ENCODE data around the gene NNAT.

Gene NNAT

DNA sequence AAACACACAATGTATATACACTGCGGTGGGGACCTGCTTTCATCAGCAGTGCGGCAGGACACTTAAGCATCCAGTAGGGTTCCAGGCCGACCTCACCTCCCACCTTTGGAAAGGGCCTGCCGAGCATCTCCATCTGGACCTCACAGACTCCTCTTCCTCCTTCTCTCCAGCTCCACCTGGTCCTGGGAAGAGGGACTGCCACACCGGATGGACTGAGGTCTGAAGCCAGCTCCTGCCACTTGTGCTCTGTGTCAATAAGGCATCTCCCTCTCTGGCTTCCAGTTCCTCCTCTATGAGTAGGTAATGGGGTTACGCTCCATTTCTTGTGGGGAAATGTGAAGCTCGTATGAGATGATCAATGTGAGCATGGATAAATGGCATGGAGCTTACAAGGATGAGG lies 19.1 kb upstream of the NNAT start:
- DNase-seq (ENCODE audit: low spot score), result peak; percentile 77
- Histone ChIP-seq H3K4me1 (ENCODE audit: insufficient read depth, poor library complexity, severe bottlenecking) (peaks cover 7% of the 10 kb centered on the region), H3K4me3 (ENCODE audit: severe bottlenecking) (no peak overlapping the region), H3K27ac (ENCODE audit: poor library complexity, severe bottlenecking) (no peak overlapping the region), H3K36me3 (ENCODE audit: low read depth) (peaks cover 72% of the 10 kb centered on the region), H3K27me3 (ENCODE audit: insufficient read depth, poor library complexity, severe bottlenecking) (no peaks in the 10 kb centered on the region), H3K9me3 (ENCODE audit: severe bottlenecking) (no peaks in the 10 kb centered on the region)
- peak; percentile 17; the same call in 2 of the 3 replicates for ATAC-seq (ENCODE audit: low read depth)
- TF ChIP-seq CTCF (IDR thresholded peaks at IDR 0.05; ENCODE audit: poor library complexity, severe bottlenecking), result peak; percentile 28

GRCh38 chr20:37502654-37503053 lies 18.4 kb upstream of the NNAT start:
- Histone ChIP-seq H3K27me3 (ENCODE audit: insufficient read depth, poor library complexity, severe bottlenecking) (no peaks in the 10 kb centered on the region), H3K9me3 (ENCODE audit: severe bottlenecking) (no peaks in the 10 kb centered on the region), H3K4me3 (ENCODE audit: severe bottlenecking) (no peak overlapping the region), H3K36me3 (ENCODE audit: low read depth) (peaks cover 68% of the 10 kb centered on the region), H3K27ac (ENCODE audit: poor library complexity, severe bottlenecking) (no peak overlapping the region), H3K4me1 (ENCODE audit: insufficient read depth, poor library complexity, severe bottlenecking) (peaks cover 7% of the 10 kb centered on the region)
- DNase-seq (ENCODE audit: low spot score) (no peak), ATAC-seq (ENCODE audit: low read depth) (no peak)
- no peak for TF ChIP-seq CTCF (IDR thresholded peaks at IDR 0.05; ENCODE audit: poor library complexity, severe bottlenecking)

GRCh38 chr20:37503256-37503927 lies 17.7 kb upstream of the NNAT start:
- ATAC-seq (ENCODE audit: low read depth), result no peak; the same call in 2 of the 3 replicates
- Histone ChIP-seq H3K4me1 (ENCODE audit: insufficient read depth, poor library complexity, severe bottlenecking) (peaks cover 7% of the 10 kb centered on the region), H3K4me3 (ENCODE audit: severe bottlenecking) (no peak overlapping the region), H3K36me3 (ENCODE audit: low read depth) (peaks cover 68% of the 10 kb centered on the region), H3K27me3 (ENCODE audit: insufficient read depth, poor library complexity, severe bottlenecking) (no peaks in the 10 kb centered on the region), H3K27ac (ENCODE audit: poor library complexity, severe bottlenecking) (no peak overlapping the region), H3K9me3 (ENCODE audit: severe bottlenecking) (no peaks in the 10 kb centered on the region)
- peak; percentile 61 for DNase-seq (ENCODE audit: low spot score)
- TF ChIP-seq CTCF (IDR thresholded peaks at IDR 0.05; ENCODE audit: poor library complexity, severe bottlenecking), result no peak

- DNase-seq (ENCODE audit: low spot score) (peak; percentile 71), ATAC-seq (ENCODE audit: low read depth) (peak; percentile 20)
- Histone ChIP-seq H3K27ac (ENCODE audit: poor library complexity, severe bottlenecking) (peak overlapping the region; percentile 13), H3K9me3 (ENCODE audit: severe bottlenecking) (no peaks in the 10 kb centered on the region), H3K27me3 (ENCODE audit: insufficient read depth, poor library complexity, severe bottlenecking) (no peaks in the 10 kb centered on the region), H3K4me1 (ENCODE audit: insufficient read depth, poor library complexity, severe bottlenecking) (peaks cover 7% of the 10 kb centered on the region), H3K4me3 (ENCODE audit: severe bottlenecking) (no peak overlapping the region), H3K36me3 (ENCODE audit: low read depth) (peaks cover 69% of the 10 kb centered on the region)
- TF ChIP-seq CTCF (IDR thresholded peaks at IDR 0.05; ENCODE audit: poor library complexity, severe bottlenecking), result no peak
These were observed 16.5 kb upstream of the NNAT start for GRCh38 chr20:37504404-37505096.

All from RWPE2 (cell line).